CD4-positive, alpha-beta T cell (primary cell): ENCODE data around the gene C10orf95. TPM values are rescaled to one million over a fixed set of nuclear protein-coding genes. Genes with fewer than 3 reads are reported as not detected.

ENCODE experiments used
- ATAC-seq: fragments of 200-7000 bp; cut with Tn5 transposase; one replicate; pipeline ENCODE4 v1.10.0; 2022; ENCODE audit warnings: mild to moderate bottlenecking; ENCODE audit not compliant: poor library complexity
- CTCF ChIA-PET: fragments of 350-600 bp; sonication (Branson Sonifier 250); formaldehyde crosslinking; loops from one replicate; lab custom pipeline; 2021; ENCODE audit warnings: antibody characterized with exemption, inconsistent platforms; lab: Charles Lee
- POLR2A ChIA-PET: fragments of 350-600 bp; sonication (Branson Sonifier 250); formaldehyde crosslinking; loops from one replicate; lab custom pipeline; 2021; ENCODE audit warnings: antibody characterized with exemption, inconsistent platforms; lab: Charles Lee
- DNase-seq, 14 experiments: peaks; one replicate each; pipeline ENCODE4 v3.0.0-alpha.2; 2013 to 2020; ENCODE audit warnings: mixed read lengths in 2 of 14
- H3K27ac ChIP-seq, 2 donors: one replicate each; pipeline versions ENCODE4 v1.5.1 to v1.7.0; 2013; ENCODE audit warnings: low read length in 2 of 2, low read depth in 1 of 2, mild to moderate bottlenecking in 1 of 2
- H3K27me3 ChIP-seq, 2 experiments: 1 replicate in 1 of 2; 2 replicates in 1 of 2; pipeline versions ENCODE4 v1.6.1 to v1.7.0; 2013; ENCODE audit warnings: low read length in 2 of 2, control low read depth in 1 of 2, mild to moderate bottlenecking in 1 of 2, moderate library complexity in 1 of 2; ENCODE audit not compliant: insufficient read depth in 2 of 2, control insufficient read depth in 1 of 2
- H3K36me3 ChIP-seq: one replicate; pipeline ENCODE4 v1.6.1; 2013; ENCODE audit warnings: low read length, control low read depth; ENCODE audit not compliant: insufficient read depth
- H3K4me1 ChIP-seq: one replicate; pipeline ENCODE4 v1.6.1; 2013; ENCODE audit warnings: low read length, control low read depth; ENCODE audit not compliant: insufficient read depth
- H3K4me3 ChIP-seq: one replicate; pipeline ENCODE4 v1.5.1; 2013; ENCODE audit warnings: mild to moderate bottlenecking, low read length, moderate library complexity
- H3K9me3 ChIP-seq, 2 experiments: 1 replicate in 1 of 2; 2 replicates in 1 of 2; pipeline versions ENCODE4 v1.6.1 to v1.7.0; 2013; ENCODE audit warnings: low read length in 2 of 2, mild to moderate bottlenecking in 2 of 2, control low read depth in 1 of 2, moderate library complexity in 1 of 2; ENCODE audit not compliant: control insufficient read depth in 1 of 2, insufficient read depth in 1 of 2
- H3K27ac Mint-ChIP-seq: one replicate; pipeline ENCODE4 v1.8.0; 2020; ENCODE audit warnings: mixed read lengths
- H3K27me3 Mint-ChIP-seq: one replicate; pipeline ENCODE4 v1.8.0; 2021; ENCODE audit warnings: mixed read lengths
- H3K36me3 Mint-ChIP-seq: one replicate; pipeline ENCODE4 v1.8.0; 2021; ENCODE audit warnings: low read depth, mixed read lengths
- H3K4me1 Mint-ChIP-seq: one replicate; pipeline ENCODE4 v1.8.0; 2021; ENCODE audit warnings: low read depth, mixed read lengths
- H3K4me3 Mint-ChIP-seq: one replicate; pipeline ENCODE4 v1.8.0; 2020; ENCODE audit warnings: mild to moderate bottlenecking, mixed read lengths
- H3K9me3 Mint-ChIP-seq: one replicate; pipeline ENCODE4 v1.8.0; 2020; ENCODE audit warnings: mixed read lengths
- intact Hi-C, 2 experiments: fragments of 100-400 bp; cut with DNase I in 1 of 2; cut with micrococcal nuclease in 1 of 2; formaldehyde crosslinking; loops; one replicate each; pipeline versions ENCODE4 v1.15.1 to v1.9.0; 2023 to 2025; cut with DNase I, micrococcal nuclease
- total RNA-seq, 174 experiments: library from RNA in 2 of 174; stranded (reverse) in 2 of 174; gene quantifications; one replicate each; pipeline ENCODE4 v1.2.3 and lab custom pipeline; 2021 to 2026
- TF ChIP-seq, protein P1 (sequence below): fragments of 200-600 bp; IDR thresholded peaks from one replicate; pipeline ENCODE4 v1.8.0; 2022; ENCODE audit warnings: antibody characterized with exemption, mild to moderate bottlenecking

Gene C10orf95
- total RNA-seq, 2 experiments from 2014 or later, result 0.16 to 0.28 TPM

DNA sequence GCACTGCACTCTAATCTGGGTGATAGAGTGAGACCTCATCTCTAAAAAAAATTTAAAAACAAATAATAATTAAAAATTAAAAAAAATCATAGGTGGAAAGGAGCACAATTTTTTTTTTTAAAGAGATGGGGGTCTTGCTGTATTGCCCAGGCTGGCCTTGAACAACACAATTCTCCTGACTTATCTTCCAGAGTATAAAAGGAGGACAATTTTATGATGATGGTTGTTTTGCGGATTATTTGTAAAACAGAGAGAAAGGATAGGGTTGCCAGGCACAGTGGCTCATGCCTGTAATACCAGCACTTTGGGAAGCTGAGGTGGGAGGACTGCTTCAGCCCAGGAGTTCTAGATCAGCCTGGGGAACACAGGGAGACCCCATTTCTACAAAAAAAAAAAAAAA lies 46.2 kb upstream of the C10orf95 start:
- intact Hi-C loops, result loop anchor here in 1 of 2 experiments (10.0 kb wide), 1 partner anchor 1143 kb away; the partner anchor contains the start of gene BTRC
- Histone ChIP-seq H3K4me1 (peaks cover 35% of the 10 kb centered on the region), H3K27ac (no peak overlapping the region), H3K27me3 (no peaks in the 10 kb centered on the region), H3K36me3 (peaks cover 30% of the 10 kb centered on the region), H3K4me3 (no peak overlapping the region), H3K9me3 (no peaks in the 10 kb centered on the region)
- Mint-ChIP-seq H3K9me3 (no peaks in the 10 kb centered on the region), H3K36me3 (peaks cover 6% of the 10 kb centered on the region), H3K4me3 (no peak overlapping the region), H3K4me1 (peaks cover 26% of the 10 kb centered on the region), H3K27ac (no peak overlapping the region), H3K27me3 (no peaks in the 10 kb centered on the region)
- CTCF ChIA-PET, result interaction anchor here (0.6 to 1.2 kb wide), 2 partner anchors 19 to 23 kb away, joined by 3 read pairs; no protein-coding TSS in a partner anchor
- TF ChIP-seq, protein P1, sequence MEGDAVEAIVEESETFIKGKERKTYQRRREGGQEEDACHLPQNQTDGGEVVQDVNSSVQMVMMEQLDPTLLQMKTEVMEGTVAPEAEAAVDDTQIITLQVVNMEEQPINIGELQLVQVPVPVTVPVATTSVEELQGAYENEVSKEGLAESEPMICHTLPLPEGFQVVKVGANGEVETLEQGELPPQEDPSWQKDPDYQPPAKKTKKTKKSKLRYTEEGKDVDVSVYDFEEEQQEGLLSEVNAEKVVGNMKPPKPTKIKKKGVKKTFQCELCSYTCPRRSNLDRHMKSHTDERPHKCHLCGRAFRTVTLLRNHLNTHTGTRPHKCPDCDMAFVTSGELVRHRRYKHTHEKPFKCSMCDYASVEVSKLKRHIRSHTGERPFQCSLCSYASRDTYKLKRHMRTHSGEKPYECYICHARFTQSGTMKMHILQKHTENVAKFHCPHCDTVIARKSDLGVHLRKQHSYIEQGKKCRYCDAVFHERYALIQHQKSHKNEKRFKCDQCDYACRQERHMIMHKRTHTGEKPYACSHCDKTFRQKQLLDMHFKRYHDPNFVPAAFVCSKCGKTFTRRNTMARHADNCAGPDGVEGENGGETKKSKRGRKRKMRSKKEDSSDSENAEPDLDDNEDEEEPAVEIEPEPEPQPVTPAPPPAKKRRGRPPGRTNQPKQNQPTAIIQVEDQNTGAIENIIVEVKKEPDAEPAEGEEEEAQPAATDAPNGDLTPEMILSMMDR, result no peak
- POLR2A ChIA-PET, result interaction anchor here (0.7 kb wide), 1 partner anchor 9 kb away, joined by 3 read pairs; no protein-coding TSS in a partner anchor
- ATAC-seq (no peak), DNase-seq (no peak)

DNA sequence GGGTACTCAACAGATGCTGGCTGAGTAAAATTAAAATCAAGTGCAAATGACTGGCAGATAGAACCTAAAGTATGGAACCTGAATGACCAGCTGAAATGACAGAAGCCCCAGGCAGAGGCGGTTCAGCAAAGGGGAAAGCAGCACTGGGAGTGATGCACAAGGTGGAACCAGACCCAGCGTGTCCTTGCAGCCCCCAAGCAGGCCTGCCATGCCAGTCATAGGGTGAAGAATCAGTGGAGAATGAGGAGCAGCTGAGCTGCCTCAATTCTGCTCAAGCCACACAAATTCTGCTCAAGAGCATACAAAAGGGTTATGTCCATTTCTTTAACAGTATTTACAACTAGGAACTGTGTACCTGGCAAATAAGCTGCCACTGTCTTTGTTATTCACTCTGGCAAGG lies 42.4 kb upstream of the C10orf95 start:
- CTCF ChIA-PET, result no interaction called here
- H3K27ac Mint-ChIP-seq, result no peak overlapping the region
- peaks cover 58% of the 10 kb centered on the region for H3K36me3 ChIP-seq

DNA sequence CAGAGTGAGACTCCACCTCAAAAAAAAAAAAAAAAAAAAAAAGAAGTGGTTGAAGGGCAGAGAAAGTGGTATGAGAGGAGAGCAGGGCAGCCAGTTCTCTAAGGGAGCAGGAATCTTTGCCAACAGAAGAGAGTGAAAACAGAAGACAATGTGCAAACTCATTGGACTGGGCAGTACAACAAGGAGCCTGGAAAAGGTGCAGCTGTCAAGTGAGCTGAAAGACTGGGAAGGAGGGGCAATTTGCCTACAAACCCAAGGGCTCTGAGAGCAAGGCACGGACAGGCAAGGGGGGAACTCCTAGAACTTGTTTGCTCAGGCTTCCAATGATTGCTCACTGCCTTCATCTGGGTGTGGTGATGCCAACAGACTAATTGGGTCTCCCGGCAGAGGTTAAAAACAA lies 41.6 kb upstream of the C10orf95 start:
- no peaks in the 10 kb centered on the region for H3K27me3 Mint-ChIP-seq
- H3K36me3 Mint-ChIP-seq, result peaks cover 42% of the 10 kb centered on the region
- H3K27ac ChIP-seq, result no peak overlapping the region
- no peak overlapping the region for H3K4me3 ChIP-seq
- H3K9me3 Mint-ChIP-seq, result no peaks in the 10 kb centered on the region
- no peak overlapping the region for H3K4me3 Mint-ChIP-seq
- H3K27ac Mint-ChIP-seq, result no peak overlapping the region
- peaks cover 63% of the 10 kb centered on the region for H3K36me3 ChIP-seq
- ChIA-PET POLR2A (interaction anchor here (0.7 kb wide), 1 partner anchor 10 kb away, joined by 3 read pairs; the partner anchor contains the start of gene ACTR1A), CTCF (no interaction called here)
- peaks cover 23% of the 10 kb centered on the region for H3K4me1 ChIP-seq
- no peaks in the 10 kb centered on the region for H3K9me3 ChIP-seq
- ATAC-seq (no peak), DNase-seq (no peak)
- intact Hi-C loops, result loop anchor here in 1 of 2 experiments (10.0 kb wide), 1 partner anchor 1138 kb away; the partner anchor contains the start of gene BTRC
- H3K4me1 Mint-ChIP-seq, result peaks cover 16% of the 10 kb centered on the region
- TF ChIP-seq, protein P1, result no peak
- no peaks in the 10 kb centered on the region for H3K27me3 ChIP-seq

More for the DNA sequence above, 42.4 kb upstream of the C10orf95 start:
- intact Hi-C loops, result loop anchor here in 1 of 2 experiments (10.0 kb wide), 1 partner anchor 1139 kb away; the partner anchor contains the start of gene BTRC
- Mint-ChIP-seq H3K27me3 (no peaks in the 10 kb centered on the region), H3K4me3 (no peak overlapping the region), H3K36me3 (peaks cover 34% of the 10 kb centered on the region), H3K9me3 (no peaks in the 10 kb centered on the region), H3K4me1 (peaks cover 18% of the 10 kb centered on the region)
- TF ChIP-seq, protein P1, result no peak
- no peak for ATAC-seq
- no peaks in the 10 kb centered on the region for H3K9me3 ChIP-seq
- no peak overlapping the region for H3K4me3 ChIP-seq
- H3K27me3 ChIP-seq, result no peaks in the 10 kb centered on the region
- peaks cover 23% of the 10 kb centered on the region for H3K4me1 ChIP-seq
- no peak for DNase-seq
- no peak overlapping the region for H3K27ac ChIP-seq
- POLR2A ChIA-PET, result no interaction called here
